ENCODE data around the gene OASL.

GRCh38 chr12:120981407-120981941 is 57.6 kb downstream of the OASL start:
- TF ChIP-seq EZH2 (IDR thresholded peaks at IDR 0.05; ENCODE audit: insufficient read depth, poor library complexity, severe bottlenecking) = no peak
- TF ChIP-seq EZH2phosphoT487 (IDR thresholded peaks at IDR 0.05; ENCODE audit: insufficient read depth, low read depth) = no peak

All from GM23248 (cell line).